Fibroblast of skin of right biceps (primary cell): ENCODE measurements around the gene VWA3B.
A peak's percentile ranks its signal among the peaks of the same experiment; 100 is the strongest.

Experiments
- DNase-seq: peaks from one replicate; pipeline ENCODE4 v3.0.0-alpha.2; 2013

Gene VWA3B

DNA sequence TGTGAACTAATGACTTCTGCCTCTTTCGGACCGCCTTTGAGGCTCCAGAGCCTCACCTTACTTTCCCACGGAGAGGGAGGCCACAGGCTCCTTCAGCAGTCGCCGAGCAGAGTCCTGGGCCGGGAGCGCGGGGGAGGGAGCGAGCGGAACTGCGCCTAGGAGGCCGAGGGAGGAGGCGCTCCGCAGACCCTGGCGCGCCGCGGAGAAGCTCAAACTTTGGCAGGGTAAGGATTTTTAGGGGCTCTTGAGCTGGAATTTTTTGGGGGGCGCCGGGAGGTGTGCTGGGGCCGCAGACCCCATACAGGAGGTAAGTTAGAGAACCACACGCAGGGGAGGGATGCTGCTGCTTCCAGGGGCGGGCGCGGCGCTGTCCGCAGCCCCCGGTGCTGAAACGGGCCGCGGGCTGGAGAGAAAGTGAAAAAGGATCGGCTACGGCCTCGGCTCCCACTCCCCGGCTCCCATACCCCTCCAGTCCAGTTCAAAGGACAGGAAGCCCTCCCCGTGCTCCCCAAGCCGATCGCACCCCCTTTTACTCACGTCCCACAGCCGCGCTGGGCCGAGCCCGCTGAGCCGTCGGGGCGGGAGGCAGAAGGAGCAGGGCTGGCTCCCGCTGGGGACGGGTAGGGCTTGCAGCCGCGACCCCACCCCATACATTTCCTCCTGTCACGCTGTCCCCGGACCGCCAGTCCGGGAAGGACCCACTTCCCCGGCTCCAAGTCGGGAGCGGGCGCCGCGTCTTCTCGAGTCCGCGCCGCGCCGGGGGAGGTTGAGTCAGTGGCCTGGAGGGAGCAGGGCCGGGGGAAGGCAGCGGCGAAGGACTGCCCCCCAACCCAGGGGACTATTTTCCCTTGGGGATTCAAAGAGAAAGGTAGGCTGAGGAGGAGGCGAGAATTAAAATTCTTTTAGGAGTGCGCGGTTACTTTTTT, 259.6 kb downstream of the VWA3B start, which contains the start of gene CNGA3:
CNGA3 (plus strand) TSS at position 146 of the 926 bp plus-strand sequence. CDS start 23,520 bp downstream, outside the sequence.
- DNase-seq: peak; percentile 31

DNA sequence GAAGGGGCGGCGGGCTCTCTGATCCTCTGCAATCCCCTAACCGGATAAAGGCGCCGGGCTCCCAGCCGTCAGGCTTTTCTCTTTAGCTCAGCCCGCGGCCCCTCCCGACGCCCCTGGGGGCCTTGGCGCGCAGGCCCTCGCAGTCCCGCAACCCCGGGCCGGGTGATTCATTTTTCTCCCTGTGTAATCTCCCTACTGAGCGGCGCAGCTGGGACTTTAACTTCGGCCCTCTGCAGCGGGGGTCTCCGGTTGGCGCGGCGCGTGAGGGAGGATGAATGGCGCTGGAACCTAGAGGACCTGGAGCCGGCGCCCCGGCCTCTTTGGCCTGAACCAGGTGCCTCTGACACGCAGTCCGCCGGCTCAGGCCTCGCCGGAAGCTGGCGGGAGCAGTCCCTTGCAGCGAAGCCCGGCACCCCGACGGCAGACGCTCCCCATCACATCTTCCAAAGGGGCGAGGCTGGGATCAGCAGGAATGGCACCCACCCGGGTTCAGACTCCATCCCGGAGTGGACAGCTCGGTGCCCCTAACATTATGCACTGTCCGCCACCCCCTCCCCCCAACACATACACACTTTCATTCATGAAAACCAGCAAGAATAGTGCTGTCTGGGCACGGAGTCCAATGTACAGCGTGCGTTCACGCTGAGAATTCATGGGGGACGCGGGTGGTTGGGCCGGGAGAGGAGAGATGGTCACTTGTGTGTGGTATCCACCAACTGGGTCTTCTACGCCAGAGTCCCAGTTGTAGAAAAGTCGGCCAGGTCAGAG, 260.5 kb downstream of the VWA3B start:
- DNase-seq: no peak

DNA sequence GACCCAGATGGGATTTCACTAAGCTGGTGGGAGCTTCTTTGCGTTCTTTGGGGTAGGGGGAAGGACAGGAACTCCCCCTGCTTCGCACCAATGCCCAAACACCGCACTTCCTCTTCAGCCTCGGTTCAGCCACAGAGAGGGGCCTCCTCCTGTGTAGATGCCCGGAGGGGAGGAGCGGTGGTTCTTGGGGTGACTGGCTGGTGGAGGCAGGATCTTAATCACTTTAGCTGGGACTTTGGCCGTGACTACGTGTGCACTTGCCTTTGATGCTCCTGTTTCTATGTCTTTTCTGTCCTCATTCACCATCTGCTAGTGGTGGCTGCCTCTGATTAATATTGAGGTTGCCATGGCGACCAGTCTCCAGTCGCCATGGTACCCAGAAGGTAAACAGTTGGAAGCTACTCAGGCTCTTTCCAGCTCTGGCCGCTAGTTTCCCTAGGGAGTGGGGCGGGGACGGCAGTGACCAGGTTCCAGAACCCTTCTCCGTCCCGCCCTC, 261.1 kb downstream of the VWA3B start:
- no peak for DNase-seq

DNA sequence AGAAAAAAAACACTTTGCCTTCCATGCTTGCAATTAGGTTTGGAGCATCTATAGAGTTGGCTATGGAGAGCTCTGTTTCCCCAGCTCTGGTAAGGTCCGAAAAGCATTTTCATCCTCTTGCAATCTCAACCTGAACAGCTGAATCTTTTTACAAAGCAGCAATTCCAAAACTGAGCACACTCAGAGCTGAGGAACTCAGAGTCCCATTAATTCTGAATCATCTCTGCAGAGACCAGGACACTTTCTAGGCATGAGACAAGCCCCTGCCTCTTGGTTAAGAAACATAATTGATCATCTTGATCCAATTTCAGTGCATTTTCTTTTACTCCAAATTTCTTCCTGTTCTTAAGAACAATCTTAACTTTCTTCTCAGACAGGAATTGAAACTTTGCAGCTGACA, 263.4 kb downstream of the VWA3B start:
- DNase-seq: no peak

DNA sequence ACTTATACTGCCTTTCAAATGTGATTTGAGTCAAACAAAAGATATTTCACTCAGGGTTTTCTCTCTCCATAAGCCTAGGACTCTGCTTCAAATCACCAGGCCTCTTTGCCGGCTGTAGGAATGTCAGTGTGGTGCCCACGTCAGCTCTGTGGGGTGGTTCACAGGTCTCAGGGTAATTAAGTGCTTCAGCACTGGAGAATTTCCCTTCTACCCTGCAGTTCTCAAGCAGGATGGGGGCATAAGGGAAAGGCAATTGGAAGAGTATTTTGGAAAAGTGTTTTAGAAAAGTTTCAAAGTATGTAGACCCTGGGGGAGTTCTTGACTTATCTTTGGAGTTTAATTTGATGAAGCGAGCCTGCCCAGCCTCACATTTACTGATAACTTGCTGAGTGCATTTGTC, 268.9 kb downstream of the VWA3B start:
- DNase-seq: no peak

DNA sequence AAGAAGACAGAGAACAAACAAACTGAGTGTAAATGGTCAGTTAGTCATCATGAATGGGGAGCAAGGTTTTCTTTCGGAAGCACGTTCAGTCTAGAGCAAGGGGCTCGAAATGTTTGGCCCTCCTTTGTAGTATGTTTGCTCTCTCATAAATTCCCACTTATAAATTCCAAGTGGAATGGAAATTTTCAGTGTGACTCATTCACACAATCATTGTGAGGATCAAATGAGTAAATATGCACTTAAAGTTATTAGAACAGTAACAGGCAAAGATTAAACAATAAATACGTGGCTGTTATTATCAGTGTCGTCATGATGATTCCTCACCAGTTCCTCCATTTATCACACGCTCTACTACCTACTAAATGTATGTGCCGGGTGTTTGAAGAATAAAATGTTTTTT, 269.8 kb downstream of the VWA3B start:
- no peak for DNase-seq

DNA sequence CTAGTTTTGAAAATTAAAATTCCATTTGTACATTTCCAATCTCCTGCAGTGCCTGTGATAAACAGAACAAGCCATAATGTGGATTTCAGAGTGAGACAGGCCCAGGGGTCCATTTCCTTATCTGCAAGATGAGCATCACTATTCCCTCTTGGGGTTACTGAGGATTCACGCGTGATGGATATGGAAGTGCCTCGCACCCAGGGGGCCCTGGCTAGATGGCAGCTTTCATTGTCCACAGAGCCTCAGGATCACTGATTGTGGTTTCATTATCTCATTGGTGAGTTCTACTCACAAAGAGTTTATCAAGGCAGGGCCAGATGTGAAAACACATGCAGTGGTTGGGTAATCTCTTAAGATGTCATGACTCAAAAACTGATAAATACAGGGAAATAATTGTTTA, 270.9 kb downstream of the VWA3B start:
- no peak for DNase-seq

DNA sequence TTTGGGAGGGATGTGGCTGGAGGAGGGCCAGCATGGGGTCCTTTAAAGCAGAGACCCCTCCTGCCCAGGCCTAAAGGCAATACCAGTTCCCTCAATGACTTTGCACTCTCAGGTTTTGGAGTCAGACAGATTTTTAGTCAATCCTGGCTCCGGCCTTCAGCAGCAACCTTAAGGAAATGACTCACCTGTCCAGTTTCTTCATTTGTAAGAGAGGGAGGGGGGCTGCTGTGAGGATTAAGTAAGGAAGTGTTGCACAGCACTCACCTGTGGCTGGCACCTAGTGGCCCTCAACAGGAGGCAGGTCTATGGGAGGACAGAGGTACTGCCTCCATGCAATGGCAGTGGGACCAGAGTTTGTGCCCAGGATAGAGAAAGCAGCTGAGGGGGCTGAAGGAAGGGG, 273.0 kb downstream of the VWA3B start:
- no peak for DNase-seq
